GM21737 (cell line): ENCODE data around the gene MARCHF10.

Experiments
- ATAC-seq: cut with Tn5 transposase; IDR thresholded peaks from one replicate; pipeline ENCODE4 v1.9.1; 2021; ENCODE audit warnings: mild to moderate bottlenecking, moderate library complexity; ENCODE audit not compliant: unreplicated experiment

The MARCHF10 gene

DNA sequence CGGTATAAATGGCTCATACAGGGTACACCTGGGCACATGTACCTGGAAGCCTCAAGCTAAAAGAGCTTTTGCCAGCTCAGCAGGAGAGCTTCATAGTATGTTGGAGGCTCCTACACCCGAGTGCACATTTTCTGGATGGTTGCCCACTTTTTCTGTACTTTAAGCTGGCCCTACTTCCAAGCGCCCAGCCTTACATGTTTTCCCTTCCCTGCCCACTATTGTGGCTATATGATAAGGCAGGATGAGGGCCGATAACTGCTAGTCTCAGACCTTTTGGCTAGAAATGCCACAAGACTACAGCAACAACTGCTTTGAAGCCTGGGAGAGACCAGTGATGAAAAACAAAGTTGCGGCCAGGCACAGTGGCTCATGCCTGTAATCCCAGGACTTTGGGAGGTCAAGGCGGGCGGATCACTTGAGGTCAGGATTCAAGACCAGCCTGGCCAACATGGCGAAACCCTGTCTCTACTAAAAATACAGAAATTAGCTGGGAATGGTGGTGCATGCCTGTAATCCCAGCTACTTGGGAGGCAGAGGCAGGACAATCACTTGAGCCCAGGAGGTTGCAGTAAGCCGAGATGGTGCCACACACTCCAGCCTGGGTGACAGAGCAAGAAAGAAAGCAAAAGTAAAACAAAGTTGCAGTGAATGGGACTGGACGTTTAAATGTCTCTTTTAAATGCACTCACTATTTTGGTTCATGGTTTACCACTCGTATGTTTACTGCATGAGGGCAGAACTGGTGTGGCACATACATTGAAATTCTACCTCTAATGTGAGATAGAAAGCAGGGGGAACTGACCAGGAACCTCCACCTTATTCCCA lies 14.2 kb upstream of the MARCHF10 start:
- no peak for ATAC-seq

DNA sequence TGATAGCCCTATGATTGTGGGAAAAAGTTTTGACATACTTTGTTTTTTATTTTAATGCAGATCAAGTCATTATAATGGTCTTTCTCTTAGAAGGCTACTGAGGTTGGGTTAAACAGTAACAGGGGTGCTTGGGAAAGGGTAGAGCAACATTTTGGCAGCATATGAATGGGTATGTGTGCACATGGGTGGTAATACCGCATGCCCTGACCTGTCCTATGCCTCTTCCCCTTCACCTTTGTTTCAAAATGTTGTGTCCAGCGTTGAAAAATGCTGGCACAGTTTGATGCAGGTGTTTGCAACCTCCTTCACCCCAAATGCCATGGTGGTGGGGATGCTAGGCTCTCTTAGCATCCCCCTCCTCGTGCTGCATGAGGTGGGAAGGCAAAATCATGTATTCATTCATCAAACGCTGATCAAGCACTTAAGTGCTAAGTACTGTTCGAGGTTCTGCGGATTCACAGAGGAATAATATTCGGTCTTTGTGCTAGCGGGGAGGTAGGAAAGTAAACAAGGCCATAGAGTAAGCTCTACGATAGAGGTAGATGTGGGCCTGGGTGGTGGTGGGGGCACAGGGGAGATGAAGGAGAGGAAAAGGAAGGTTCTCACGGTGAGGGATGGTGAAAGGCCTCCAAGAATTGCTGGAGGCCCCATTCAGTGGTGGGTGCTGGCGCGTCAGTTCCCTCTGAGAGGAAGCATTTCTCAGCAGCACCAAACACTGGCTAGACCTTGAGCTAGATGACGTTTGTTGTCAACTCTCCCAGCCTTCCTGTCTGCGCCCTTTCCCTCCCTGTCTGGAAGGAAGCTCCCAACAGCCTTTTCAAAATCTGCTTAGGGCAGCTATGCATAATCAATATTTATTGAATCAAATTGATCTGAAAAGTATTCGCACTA lies 13.3 kb upstream of the MARCHF10 start:
- no peak for ATAC-seq

DNA sequence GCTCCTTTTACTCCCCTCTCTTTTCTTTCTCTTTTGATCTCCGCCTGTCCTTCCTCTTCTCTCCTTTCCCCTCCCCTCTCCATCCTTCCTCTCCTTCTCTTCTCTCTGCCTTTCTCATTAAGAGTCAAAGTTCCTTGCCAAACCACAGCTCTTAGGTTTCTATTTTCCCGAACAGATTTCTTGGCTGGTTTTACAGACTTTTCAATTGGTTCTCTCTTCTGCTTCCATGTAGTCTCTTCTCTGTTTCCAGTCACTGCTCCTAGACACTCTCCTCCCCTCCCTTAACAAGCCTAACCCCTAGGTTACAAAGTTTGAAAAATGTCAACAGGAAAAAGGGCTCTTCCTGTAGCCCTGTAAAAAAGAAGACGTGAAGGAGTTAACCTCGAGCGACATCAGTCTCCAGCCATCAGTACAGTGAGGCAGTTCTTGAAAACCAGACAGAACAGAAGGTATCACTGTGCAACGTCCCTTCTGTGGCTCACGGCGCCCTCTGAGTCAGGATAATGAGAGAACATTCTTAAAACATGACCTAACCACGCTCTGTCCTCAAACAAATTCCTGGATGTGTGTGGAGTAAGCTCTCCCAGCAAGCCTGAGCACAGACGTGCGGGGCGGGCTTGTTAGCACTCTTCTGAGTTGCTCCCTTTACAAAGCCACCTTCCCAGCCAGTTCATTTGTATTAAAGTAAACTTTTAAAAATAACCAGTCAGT lies 11.6 kb upstream of the MARCHF10 start:
- no peak for ATAC-seq

DNA sequence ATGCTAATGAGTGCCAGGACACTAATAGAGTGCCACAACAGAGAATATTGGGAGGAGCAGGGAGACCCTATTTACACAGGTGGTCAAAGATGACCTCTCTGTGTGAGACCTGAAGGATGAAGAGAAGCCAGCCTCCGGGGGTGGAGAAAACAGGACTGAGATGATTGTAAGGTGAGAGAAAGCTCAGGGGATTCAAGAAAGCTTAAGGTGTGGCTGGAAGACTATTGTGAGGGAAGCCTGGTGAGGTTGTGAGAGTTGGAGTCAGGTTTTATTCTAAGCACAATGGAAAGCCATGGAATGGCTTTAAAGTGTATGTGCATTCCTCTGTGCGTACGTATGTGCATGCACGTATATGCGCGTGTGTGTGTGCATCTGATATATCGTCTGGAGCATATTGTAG lies 10.4 kb upstream of the MARCHF10 start:
- ATAC-seq, result no peak

DNA sequence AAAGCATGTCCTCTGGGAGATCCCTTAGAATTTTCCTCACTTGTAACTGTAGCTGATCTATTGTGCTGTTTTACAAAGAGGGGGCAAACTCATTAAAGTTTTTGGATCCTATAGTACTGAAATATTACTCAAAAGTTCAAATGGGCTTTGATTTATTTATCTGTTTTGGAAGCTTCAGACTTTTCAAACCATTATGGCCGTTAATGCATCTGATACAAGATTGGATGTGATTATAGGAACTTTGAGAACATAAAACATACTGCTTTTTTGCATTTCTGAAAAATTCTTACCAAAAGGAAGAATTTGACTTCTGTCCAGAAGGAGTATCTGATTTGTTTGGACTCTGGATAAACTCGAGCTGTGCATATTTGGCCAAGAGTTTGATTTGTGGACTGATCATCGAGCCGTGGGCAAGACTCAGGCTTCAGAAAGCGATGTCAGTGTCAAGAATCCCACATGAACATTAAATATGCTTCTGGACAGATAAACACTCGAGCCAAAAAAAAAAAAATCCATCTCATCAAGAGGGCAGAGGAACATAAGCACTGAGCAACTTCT lies 8.2 kb upstream of the MARCHF10 start:
- no peak for ATAC-seq

DNA sequence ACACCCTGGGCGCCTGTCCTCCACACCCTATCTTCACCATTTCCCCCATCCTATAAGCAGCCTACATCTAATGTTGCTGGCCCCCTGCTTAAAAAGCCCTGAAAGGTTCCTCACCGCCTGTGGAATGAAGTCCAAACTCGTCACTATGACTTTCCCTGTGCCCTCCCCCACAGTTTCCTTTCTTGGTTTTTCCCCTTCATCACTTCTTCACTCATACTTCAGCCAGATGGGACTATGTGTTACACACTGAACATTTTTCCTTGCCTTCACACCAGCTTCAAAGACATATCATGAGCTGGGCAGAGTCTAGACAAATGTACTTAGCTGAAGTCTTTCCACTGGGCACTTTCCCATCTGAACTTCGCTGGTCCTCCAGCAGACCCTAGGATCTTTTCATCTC lies 1.5 kb upstream of the MARCHF10 start:
- no peak for ATAC-seq

DNA sequence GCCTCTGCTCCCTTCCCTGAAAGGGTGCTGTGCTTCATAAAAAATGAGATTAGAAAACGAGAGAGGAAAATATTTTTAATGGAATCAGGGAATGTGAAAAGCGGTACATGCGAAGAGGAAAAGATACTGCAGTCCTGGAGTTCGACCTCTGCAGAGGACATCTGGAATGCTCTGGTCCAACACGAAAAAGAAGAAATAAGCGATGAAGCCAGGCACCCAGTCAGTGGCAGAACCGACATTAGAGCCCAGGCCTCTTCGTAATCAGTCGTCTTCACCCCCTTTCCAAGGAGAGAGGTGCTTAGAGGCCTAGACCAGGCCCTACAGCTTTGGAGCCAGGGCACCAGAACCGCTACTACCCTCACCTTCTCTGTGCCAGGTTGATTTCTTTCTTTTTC lies 459 bp upstream of the MARCHF10 start:
- no peak for ATAC-seq

DNA sequence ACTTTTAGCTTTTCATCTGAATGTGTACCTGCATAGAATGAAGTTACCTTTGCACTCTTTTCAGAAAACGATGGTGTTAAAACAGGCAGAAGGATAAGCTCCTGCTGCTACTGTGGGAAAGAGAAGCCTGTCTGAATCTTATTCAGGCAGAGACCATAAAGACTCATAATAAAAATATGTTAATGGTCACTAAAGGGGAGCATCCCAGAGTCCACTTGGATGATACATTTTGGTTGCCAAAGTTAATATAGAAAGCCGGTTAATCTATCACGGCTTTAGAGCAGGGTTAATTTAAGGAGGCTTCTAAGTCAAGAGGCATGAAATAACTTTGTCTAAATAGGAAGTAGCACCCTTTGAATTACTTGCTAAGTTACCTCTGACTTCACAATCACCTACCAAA lies 2.9 kb downstream of the MARCHF10 start:
- ATAC-seq, result no peak

DNA sequence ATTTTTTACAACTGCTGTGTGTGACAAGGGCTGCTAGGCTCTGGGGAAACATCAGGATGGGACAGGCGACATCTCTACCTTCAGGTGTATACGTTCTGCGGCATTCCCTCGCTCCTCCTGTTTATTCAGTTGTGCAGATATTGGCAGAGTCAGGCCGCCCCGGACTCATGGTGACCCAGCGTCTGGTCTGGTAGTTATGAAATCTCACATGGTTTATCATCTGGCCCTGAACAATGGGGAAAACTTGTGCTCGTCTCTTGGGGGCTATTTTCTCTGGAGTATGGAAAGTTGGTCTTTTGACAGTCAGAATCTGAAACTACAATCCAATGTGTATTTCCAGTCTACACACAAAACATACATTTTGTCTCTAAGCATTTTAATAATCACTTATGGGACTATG lies 3.3 kb downstream of the MARCHF10 start:
- ATAC-seq, result no peak

DNA sequence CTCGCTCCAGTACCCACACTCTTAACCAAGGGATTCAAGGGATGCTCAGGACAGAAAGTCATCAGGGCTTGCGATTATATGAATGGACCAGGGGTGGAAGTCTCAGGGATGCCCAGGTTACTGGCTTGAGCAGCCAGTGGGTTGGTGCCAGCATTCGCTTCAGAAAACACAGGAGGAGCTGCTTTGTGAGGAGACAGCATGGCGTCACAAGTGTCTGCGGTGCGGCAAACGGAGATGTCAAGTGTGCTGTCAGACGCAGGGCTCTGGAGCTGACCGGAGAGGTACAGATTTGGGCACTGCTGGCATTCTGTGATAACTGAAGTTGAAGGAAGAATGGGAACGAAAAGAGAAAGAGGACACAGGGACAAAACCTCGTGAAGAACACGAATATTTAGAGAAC lies 4.1 kb downstream of the MARCHF10 start:
- no peak for ATAC-seq

DNA sequence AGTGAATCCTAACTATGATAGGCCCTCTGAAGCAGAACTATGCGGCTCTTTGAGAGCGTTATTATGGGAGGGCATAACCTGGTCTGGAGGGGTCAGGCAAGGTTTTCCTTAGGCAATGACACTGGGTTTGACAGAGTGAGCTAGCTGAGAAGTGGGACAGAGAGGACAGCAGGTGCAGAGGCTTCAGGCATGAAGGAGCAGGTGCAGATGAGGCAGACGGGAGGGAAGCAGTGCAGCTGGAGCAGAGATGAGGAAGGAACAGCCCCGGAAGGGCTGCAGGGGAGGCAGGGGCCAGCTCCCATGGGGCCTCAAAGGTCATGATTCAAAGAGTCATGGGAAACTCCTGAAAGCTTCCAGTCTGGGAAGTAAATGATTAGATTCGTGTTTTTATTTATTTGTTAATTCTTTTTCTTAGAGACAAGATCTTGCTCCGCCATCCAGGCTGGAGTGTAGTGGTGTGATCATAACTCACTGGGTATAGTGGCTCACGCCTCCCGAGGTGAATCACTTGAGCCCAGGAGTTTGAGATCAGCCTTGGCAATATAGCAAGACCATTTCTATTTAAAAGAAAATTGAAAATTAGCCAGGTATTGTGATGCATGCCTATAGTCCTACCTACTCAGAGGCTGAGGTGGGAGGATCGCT lies 5.4 kb downstream of the MARCHF10 start:
- ATAC-seq, result no peak

DNA sequence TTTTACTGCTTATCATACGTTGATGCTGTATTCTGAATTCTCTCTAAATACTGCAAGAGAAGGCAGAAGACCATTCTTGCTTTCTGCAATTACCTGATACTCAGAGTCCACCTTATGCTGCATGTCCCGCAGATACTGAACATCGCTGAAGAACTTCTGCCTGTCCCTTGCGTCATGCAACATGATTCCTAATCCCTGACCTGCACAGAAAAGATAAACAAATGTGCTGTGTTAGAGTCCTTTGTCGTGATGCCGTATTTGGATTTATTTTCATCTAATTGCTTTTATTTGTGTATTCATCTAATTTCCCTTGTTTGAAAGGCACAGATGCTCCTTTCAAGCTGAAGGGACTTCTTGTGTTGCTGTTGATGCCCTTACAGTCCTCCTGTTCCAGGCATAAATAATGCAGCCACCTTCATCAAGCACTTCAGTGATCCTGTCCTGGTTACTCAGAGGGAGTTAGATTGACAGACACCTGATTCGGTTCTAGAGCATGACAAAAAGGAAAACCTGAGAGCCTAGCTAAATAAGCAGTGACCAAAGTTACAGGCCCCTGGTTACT lies 6.5 kb downstream of the MARCHF10 start:
- ATAC-seq, result no peak

DNA sequence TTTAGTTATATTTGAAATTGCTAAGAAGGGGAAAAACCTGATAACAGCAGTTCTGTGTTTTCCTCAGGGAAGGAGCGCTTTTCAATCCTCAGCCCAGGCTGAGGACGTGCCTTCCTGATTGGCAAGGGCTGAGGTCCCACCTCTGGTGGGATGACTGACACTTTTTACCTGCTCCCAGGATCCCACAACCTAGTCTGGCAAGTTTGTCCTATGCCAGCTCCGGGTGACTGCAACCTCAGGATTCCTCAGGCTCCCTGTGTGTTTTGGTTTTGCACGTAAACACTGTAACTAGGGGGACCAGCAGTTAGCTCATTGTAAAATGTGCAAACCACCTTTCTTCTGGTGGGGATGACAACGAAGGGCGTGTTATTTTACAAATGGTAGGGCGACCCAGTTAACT lies 7.5 kb downstream of the MARCHF10 start:
- ATAC-seq, result no peak

DNA sequence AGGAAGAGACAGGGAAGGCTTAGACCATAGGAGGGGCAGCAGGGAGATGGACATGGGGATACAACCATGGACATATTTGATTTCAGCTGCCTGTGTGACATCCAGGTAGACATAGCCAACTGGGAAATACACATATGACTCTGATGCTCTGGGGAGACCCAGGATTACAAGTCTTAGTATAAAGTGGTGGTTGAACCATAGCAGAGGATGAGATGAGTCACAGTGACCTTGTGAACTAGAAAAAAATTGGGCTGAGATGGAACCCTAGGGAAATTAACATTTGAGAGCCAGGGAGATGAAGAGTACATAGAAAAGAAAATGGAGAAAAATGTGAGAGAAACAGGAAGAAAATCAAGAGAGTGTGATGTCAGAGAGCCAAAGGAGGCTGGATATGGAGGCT lies 10.2 kb downstream of the MARCHF10 start:
- no peak for ATAC-seq

DNA sequence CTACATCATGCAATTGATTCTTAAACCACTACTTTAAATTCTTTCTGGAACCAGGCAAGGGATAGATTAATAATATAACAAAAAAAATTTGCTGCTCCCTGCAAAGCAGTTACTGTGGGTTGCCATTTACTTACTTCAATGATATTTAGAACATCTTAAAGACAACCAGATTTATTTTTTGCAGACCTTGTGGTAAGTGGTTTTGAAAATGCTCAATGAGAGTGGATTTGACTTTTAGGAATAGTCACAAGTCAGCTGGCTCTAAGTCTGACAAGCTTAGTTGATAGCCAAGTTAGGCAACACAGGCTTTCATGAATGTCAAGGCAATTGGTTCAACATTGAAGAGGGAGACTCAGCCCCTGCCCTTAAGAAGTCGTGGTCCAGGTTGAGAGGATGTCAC lies 11.8 kb downstream of the MARCHF10 start:
- no peak for ATAC-seq

DNA sequence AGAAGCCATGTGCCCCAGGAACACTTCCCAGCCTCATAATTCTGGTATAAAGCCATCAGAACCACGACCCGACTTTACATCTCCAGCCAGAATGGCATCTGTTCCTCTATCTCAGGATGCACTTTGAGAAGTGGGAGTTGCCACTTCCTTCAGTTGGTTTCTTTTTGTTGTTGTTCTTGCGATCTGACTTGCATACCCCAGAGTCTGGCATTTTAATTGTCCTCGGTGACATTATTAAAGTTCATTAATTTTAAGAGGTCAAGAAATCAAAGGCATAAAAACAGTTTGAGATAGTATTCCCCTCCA lies 13.5 kb downstream of the MARCHF10 start:
- ATAC-seq, result no peak

DNA sequence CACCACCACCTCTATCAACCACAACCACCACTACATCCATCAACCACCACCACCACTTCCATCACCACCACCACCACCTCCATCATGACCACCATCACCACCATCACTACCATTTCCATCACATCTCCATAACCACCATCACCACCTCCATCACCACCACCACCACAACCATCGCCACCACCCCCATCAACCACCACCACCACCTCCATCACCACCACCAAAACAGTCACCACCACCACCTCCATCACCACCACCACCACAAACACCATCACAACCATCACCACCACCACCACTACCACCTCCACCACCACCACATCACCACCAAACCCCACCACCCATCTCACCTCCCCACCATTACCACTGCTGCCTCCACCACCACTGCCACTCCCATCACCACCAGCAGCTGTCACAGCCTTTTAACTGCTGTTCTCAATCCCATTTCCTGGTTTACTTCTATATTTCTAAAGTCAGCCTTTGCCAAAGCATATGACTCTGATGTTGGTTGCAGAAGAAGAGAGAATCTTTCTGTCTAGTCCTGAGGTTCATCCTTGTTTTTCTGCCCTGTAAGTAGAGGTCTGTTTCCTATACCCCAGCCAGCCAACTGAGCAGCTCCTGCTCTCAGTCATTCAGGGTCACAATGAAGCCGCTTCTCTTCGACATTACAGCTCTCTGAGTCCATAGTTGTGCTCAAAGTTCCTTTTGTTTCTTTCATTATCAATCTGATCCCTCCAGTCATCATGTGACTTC lies 14.0 kb downstream of the MARCHF10 start:
- no peak for ATAC-seq

DNA sequence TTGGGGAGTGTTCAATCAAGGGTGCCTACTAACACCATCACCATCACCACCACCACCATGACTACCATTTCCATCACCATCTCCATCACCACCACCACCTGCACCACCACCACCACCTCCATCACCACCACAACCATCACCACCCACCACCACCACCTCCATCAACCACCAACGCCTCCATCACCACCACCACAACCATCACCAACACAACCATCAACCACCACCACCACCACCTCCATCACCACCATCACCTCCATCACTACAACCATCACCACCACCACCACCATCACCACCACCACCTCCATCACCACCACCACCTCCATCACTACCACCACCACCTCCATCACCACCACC lies 15.7 kb downstream of the MARCHF10 start:
- no peak for ATAC-seq

DNA sequence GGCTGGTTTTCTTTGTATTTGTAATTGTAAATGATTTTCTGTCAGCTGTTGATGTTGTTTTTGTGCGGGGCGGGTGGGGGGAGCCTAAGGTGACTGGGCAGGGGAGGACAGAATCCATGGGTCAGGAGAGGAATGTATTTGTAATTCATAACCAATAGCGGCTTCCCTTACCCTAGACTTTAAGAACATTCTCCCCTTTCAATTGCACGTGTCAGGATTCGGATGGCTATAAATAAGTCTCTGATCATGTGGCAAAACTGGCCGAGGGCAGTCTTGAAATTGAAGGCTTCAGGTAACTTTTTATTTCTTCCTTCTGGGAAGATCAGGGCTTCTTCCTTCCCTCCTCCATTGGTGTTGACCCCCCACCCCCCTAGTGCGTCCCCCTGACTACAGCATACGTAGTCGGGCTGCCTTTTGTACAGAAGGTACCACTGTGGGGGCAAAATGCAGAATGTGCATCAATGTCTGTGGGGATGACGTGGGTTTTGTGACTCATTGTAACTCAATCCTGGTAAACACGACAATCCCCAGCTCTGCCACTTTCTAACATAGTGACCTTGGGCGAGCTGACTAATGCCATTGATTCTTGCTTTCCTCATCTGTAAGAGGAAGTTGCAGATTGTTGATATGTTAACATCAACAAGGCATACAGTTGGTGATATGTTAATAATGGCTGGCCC lies 16.2 kb downstream of the MARCHF10 start:
- no peak for ATAC-seq
